Body of pancreas (tissue), 4 donors: Measurements from ENCODE around the gene SLC24A4.

ENCODE experiments used
- CTCF ChIP-seq, 7 experiments: fragments of 450-650 bp in 4 of 7; fragments of 200-600 bp in 3 of 7; sonication (generic) in 3 of 7; IDR thresholded peaks; one replicate each; pipeline ENCODE4 v1.5.1; 2016 to 2019; ENCODE audit warnings: antibody characterized with exemption in 7 of 7
- POLR2A ChIP-seq, 3 donors: fragments of 450-650 bp; IDR thresholded peaks; one replicate each; pipeline ENCODE4 v1.6.1; 2016; ENCODE audit warnings: antibody characterized with exemption in 3 of 3, mild to moderate bottlenecking in 2 of 3

GRCh38 chr14:92443167-92443566, 120.2 kb downstream of the SLC24A4 start:
- TF ChIP-seq CTCF (IDR thresholded peaks at IDR 0.05) (no peak), POLR2A (IDR thresholded peaks at IDR 0.05) (no peak)
